AG08395 (cell line): ENCODE measurements around the gene ARHGEF6.
"Not testable (repeated sequence)": the region's sequence is repeated elsewhere in the genome, so short reads cannot be mapped to it uniquely, and the experiment has no call there.

Source experiments
- DNase-seq: peaks from one replicate; pipeline ENCODE4 v3.0.0; 2012; ENCODE audit warnings: mixed read lengths, low spot score

ARHGEF6 gene

GRCh38 chrX:136783159-136783558 is 2.4 kb upstream of the ARHGEF6 start:
- DNase-seq, result no peak

- peak; percentile 30 for DNase-seq
Observed at GRCh38 chrX:136781180-136781797, 557 bp upstream of the ARHGEF6 start.

DNA sequence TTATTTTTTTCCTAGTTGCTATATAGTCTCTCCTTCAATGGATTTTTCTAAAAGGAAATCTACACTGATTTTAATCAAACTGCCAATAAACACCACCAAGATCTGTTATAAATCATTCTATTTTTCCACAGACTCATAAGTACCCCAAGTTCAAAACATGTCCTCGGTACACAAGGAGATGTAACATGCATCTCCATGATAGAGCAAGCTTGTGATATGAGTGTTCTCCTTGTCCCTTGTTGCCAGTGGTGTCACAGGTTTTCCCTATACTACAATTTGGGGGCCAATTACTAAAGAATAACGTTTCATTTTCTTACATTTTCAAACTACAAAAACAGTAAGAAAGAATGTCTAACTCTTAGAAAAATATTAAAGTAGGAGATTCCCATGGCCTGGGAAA is 491 bp downstream of the ARHGEF6 start:
- no peak for DNase-seq

DNA sequence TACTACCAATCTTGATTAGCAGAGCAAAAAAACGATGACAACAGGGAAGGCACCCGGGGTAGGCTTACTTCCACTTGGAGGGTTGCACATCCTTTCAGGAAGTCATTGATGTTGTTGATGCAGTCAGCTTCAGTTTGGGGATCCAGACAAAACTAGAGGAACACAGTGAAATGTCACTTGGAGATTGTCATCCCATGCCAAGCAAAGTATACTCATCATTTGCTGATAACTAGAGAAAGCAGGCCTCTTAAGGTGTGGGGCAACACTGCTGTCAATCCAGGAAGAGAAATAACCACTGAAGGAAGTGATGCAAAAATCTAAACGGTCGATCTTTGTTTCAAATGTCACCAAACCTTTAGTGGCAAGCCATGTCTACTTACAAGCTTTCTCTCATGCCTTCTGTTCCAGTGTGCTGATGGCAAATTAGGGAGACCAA is 1.4 kb downstream of the ARHGEF6 start:
- DNase-seq, result no peak

- no peak for DNase-seq
Observed at GRCh38 chrX:136778916-136779315, 1.8 kb downstream of the ARHGEF6 start.

DNA sequence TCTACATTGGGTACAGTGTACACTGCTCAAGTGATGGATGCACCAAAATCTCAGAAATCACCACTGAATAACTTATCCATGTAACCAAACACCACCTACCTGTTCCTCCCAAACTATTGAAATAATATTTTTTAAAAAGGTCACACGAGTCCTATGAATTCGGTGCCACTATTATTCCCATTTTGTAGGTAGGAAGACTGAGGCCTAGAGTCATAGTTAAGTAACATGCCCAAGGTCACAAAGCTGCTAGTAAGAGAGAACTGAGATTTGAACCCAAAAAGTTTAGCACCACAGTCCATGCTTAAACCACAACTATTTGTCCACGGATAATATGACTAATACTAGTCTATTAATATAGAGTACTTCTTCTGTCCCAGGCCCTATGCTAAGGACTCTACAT is 2.7 kb downstream of the ARHGEF6 start:
- no peak for DNase-seq

- DNase-seq, result no peak
Observed at GRCh38 chrX:136773648-136774047, 7.1 kb downstream of the ARHGEF6 start.

DNA sequence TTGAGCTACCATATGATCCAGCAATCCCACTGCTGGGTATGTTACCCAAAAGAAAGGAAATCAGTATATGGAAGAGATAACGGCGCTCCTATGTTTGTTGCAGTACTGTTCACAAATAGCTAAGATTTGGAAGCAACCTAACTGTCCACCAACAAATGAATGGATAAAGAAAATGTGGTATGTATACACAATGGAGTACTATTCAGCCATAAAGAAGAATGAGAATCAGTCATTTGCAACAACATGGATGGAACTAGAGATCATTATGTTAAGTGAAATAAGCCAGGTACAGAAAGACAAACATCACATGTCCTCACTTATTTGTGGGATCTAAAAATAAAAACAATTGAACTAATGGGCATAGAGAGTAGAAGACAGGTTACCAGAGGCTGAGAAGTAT is 8.9 kb downstream of the ARHGEF6 start:
- not testable (repeated sequence) for DNase-seq

- peak; percentile 80 for DNase-seq
Observed at GRCh38 chrX:136768469-136769084, 12.2 kb downstream of the ARHGEF6 start.

GRCh38 chrX:136767104-136767941 is 13.4 kb downstream of the ARHGEF6 start:
- DNase-seq, result peak; percentile 51

DNA sequence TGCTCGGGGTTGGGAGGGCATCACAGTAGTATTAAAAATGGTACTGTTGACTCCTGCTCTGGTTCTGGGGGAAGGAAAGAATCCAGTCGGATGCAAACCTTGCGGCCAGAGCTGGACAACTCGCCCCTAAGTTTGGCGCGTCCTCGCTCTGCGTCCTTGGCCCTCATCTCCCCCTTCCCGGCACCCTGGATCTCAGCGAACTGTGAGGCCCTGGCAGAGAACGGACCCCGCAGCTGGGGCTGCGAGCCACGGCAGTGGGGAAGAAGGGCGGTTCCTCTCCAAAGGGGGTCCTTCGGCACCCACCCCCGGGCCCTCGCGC is 14.0 kb downstream of the ARHGEF6 start:
- DNase-seq, result no peak

GRCh38 chrX:136765821-136766356 is 14.8 kb downstream of the ARHGEF6 start:
- DNase-seq, result no peak

DNA sequence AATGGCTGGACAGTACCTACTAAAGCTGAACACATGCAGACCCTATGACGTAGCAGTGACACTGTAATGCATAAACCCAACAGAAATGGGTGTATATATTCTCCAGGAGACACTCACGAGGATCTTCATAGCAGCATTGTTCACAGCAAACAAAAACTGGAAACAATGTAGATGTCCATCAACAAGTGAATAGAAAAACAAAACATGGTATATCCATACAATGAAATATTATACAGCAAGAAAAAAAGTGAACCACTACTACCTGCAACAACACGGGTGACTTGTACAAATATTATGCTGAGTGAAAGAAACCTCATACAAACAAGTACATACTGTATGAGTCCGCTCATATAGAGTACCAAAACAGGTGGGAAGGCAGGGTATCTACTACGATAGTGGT is 16.5 kb downstream of the ARHGEF6 start:
- DNase-seq, result no peak

GRCh38 chrX:136762820-136763452 is 17.8 kb downstream of the ARHGEF6 start:
- no peak for DNase-seq

- no peak for DNase-seq
Observed at GRCh38 chrX:136761421-136761820, 19.3 kb downstream of the ARHGEF6 start.

DNA sequence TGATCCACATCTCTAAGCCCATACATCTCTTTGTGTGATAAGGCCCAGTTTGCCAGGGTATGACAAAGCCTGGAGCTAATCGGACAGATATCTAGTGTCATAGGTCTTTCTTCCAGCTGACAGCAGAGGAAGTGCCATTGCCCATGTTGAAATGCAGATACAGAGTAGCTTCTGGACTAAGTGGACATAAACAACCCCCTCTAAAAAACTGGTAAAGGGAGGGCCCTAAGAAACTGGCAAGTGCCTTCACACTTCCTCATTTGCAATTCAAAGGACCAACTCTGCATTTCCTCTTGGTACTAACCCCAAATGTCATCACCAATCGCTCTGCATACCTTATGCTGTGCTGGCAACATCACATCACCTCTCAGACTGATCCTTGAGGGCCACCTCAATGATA is 20.8 kb downstream of the ARHGEF6 start:
- no peak for DNase-seq

GRCh38 chrX:136755411-136755810 is 25.3 kb downstream of the ARHGEF6 start:
- DNase-seq, result no peak

GRCh38 chrX:136754651-136755050 is 26.1 kb downstream of the ARHGEF6 start:
- DNase-seq, result peak; percentile 58

DNA sequence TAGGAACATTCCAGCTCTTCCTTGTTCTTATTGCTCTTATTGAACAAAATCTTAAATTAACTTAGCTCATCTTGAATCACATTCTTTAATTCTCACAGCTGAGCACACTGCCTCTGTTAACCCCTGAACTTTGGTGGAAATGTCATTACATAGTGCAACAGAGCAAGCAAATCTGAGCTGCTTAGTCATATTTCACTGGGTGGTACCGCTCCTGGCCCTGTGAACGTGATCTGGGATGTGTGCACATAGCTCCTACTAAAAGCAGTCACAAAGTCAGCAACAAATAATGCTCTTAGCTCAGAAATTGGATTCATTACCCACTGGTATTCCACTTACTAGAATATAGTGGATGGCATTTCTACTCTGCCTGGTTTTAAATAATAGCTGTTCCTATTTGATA is 27.9 kb downstream of the ARHGEF6 start:
- DNase-seq, result no peak

GRCh38 chrX:136752346-136752745 is 28.4 kb downstream of the ARHGEF6 start:
- DNase-seq, result no peak

DNA sequence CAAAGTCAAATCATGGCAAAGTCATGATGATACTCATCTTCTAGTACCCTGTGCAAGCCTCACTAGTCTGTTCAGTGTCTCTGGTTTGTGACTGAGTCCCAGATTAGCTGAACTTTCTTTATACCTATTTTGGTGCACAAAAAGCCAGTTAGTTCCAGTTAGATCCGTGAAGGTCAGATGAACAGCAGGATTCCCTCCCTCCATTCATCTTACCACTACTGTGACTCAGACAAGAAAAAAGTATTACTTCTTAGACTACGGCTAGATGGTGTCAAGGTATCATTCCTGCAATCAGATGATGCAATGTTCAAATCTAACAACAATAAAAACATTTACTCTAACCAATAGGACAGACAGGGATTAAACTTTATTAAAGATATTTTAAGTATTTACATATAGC is 30.4 kb downstream of the ARHGEF6 start:
- no peak for DNase-seq
